Spleen (tissue), 7 donors: ENCODE data around the gene PRSS57.

Experiments used
- CTCF ChIP-seq, 11 experiments: fragments of 200-600 bp in 7 of 11; fragments of 450-650 bp in 4 of 11; sonication (generic) in 4 of 11; IDR thresholded peaks in 8 of 11; conservative IDR thresholded peaks in 3 of 11; 1 replicate in 7 of 11; 2 replicates in 4 of 11; pipeline versions ENCODE4 v1.4.0 to v1.8.0; 2016 to 2021; ENCODE audit warnings: antibody characterized with exemption in 11 of 11, inconsistent platforms in 4 of 11, mild to moderate bottlenecking in 1 of 11
- POLR2A ChIP-seq, 3 donors: fragments of 450-650 bp; IDR thresholded peaks; one replicate each; pipeline ENCODE4 v1.5.1; 2017; ENCODE audit warnings: antibody characterized with exemption in 3 of 3, mild to moderate bottlenecking in 1 of 3
- POLR2AphosphoS5 ChIP-seq, 3 donors: sonication (generic); formaldehyde crosslinking; IDR thresholded peaks; one replicate each; pipeline ENCODE4 v1.5.1; 2017; ENCODE audit warnings: antibody characterized with exemption in 3 of 3
- donor health status: DM: no; HTN: no; CAD: no; lungs with moderate emphysema.
- donor health status: DM: no; HTN: no; CAD: no.
- donor health status: DM: no; HTN: no; CAD: no.

- no peak for TF ChIP-seq CTCF (IDR thresholded peaks at IDR 0.05 in 8 of 11, conservative IDR thresholded peaks at IDR 0.05 in 3 of 11)
- peak in 1 of 3 donors; percentile 34 for TF ChIP-seq POLR2AphosphoS5 (IDR thresholded peaks at IDR 0.05)
- TF ChIP-seq POLR2A (IDR thresholded peaks at IDR 0.05) = no peak
Observed at GRCh38 chr19:722553-723101, 27.4 kb upstream of the PRSS57 start.
